Measurements from ENCODE around the gene ISCA1. TPM values are rescaled to one million over a fixed set of nuclear protein-coding genes. Genes with fewer than 3 reads are reported as not detected.

Gene ISCA1
- total and polyA plus RNA-seq, 3 experiments from 2014 or later: 33.4 to 55.1 (median 35.6) TPM

GRCh38 chr9:86282979-86283535 lies 719 bp upstream of the ISCA1 start:
- POLR2A ChIA-PET: interaction anchor here (0.6 to 1.6 kb wide), 8 partner anchors 12 to 1692 kb away, joined by 3 to 7 read pairs (median 3); partner anchors contain the start of genes CDK20, GAS1 and TUT7
- no peaks in the 10 kb centered on the region for H3K27me3 Mint-ChIP-seq
- Histone ChIP-seq H3K4me3 (ENCODE audit: low read length) (peak overlapping the region; percentile 95), H3K27me3 (ENCODE audit: insufficient read depth, low read length, poor library complexity, severe bottlenecking) (no peaks in the 10 kb centered on the region), H3K9me3 (ENCODE audit: low read length) (no peaks in the 10 kb centered on the region), H3K27ac (ENCODE audit: low read depth, low read length) (peak overlapping the region; percentile 95), H3K36me3 (ENCODE audit: insufficient read depth, low read length) (no peaks in the 10 kb centered on the region), H3K4me1 (ENCODE audit: insufficient read depth, low read length) (peaks cover 25% of the 10 kb centered on the region)
- H3K4me1 Mint-ChIP-seq: peaks cover 35 to 46% (median 38%) of the 10 kb centered on the region in 3 donors
- H3K9me3 Mint-ChIP-seq: no peaks in the 10 kb centered on the region
- CTCF ChIA-PET: interaction anchor here (0.7 to 1.1 kb wide), 3 partner anchors 8 to 50 kb away, joined by 3 read pairs; no protein-coding TSS in a partner anchor
- H3K36me3 Mint-ChIP-seq: peaks cover 0 to 43% (median 0%) of the 10 kb centered on the region in 3 donors
- H3K27ac Mint-ChIP-seq: peak overlapping the region; percentile 89 to 99 (median 96)
- DNase-seq: no peak
- H3K4me3 Mint-ChIP-seq: peak overlapping the region; percentile 87 to 97 (median 93)

GRCh38 chr9:86281593-86282076 lies 703 bp downstream of the ISCA1 start:
- peak overlapping the region; percentile 95 for H3K4me3 ChIP-seq (ENCODE audit: low read length)
- Mint-ChIP-seq H3K36me3 (peaks cover 0 to 40% (median 0%) of the 10 kb centered on the region in 3 donors), H3K4me1 (peaks cover 40 to 59% (median 52%) of the 10 kb centered on the region in 3 donors), H3K9me3 (no peaks in the 10 kb centered on the region), H3K4me3 (peak overlapping the region; percentile 87 to 97 (median 93)), H3K27me3 (no peaks in the 10 kb centered on the region), H3K27ac (peak overlapping the region; percentile 78 to 97 (median 92))
- H3K36me3 ChIP-seq (ENCODE audit: insufficient read depth, low read length): no peaks in the 10 kb centered on the region
- ChIA-PET CTCF (no interaction called here), POLR2A (interaction anchor here (1.1 to 1.6 kb wide), 3 partner anchors 14 to 1693 kb away, joined by 3 to 7 read pairs (median 4); partner anchors contain the start of gene CDK20)
- H3K9me3 ChIP-seq (ENCODE audit: low read length): no peaks in the 10 kb centered on the region
- H3K27me3 ChIP-seq (ENCODE audit: insufficient read depth, low read length, poor library complexity, severe bottlenecking): no peaks in the 10 kb centered on the region
- H3K27ac ChIP-seq (ENCODE audit: low read depth, low read length): peak overlapping the region; percentile 95
- DNase-seq: no peak
- H3K4me1 ChIP-seq (ENCODE audit: insufficient read depth, low read length): peaks cover 25% of the 10 kb centered on the region

- Mint-ChIP-seq H3K27me3 (no peaks in the 10 kb centered on the region), H3K9me3 (no peaks in the 10 kb centered on the region), H3K36me3 (peaks cover 0 to 39% (median 0%) of the 10 kb centered on the region in 3 donors), H3K4me3 (peak overlapping the region; percentile 87 to 97 (median 93)), H3K4me1 (peaks cover 41 to 64% (median 55%) of the 10 kb centered on the region in 3 donors), H3K27ac (peak overlapping the region in 3 of 8 donors; percentile 33 to 92 (median 88))
- Histone ChIP-seq H3K4me1 (ENCODE audit: insufficient read depth, low read length) (peaks cover 25% of the 10 kb centered on the region), H3K27ac (ENCODE audit: low read depth, low read length) (no peak overlapping the region), H3K36me3 (ENCODE audit: insufficient read depth, low read length) (no peaks in the 10 kb centered on the region), H3K27me3 (ENCODE audit: insufficient read depth, low read length, poor library complexity, severe bottlenecking) (no peaks in the 10 kb centered on the region), H3K4me3 (ENCODE audit: low read length) (no peak overlapping the region), H3K9me3 (ENCODE audit: low read length) (no peaks in the 10 kb centered on the region)
- ChIA-PET POLR2A (no interaction called here), CTCF (no interaction called here)
- no peak for DNase-seq
Measured at GRCh38 chr9:86280580-86280979, 1.8 kb downstream of the ISCA1 start.

GRCh38 chr9:86279839-86280238 lies 2.5 kb downstream of the ISCA1 start:
- Mint-ChIP-seq H3K27me3 (no peaks in the 10 kb centered on the region), H3K36me3 (peaks cover 0 to 43% (median 0%) of the 10 kb centered on the region in 3 donors), H3K27ac (peak overlapping the region in 3 of 8 donors; percentile 30 to 55 (median 43)), H3K9me3 (no peaks in the 10 kb centered on the region), H3K4me1 (peaks cover 44 to 71% (median 60%) of the 10 kb centered on the region in 3 donors), H3K4me3 (peak overlapping the region; percentile 48 to 97 (median 59))
- ChIA-PET CTCF (no interaction called here), POLR2A (interaction anchor here (0.6 kb wide), 2 partner anchors 367 to 417 kb away, joined by 3 read pairs; no protein-coding TSS in a partner anchor)
- no peak overlapping the region for H3K4me3 ChIP-seq (ENCODE audit: low read length)
- no peak for DNase-seq
- peaks cover 25% of the 10 kb centered on the region for H3K4me1 ChIP-seq (ENCODE audit: insufficient read depth, low read length)
- no peaks in the 10 kb centered on the region for H3K9me3 ChIP-seq (ENCODE audit: low read length)
- H3K27ac ChIP-seq (ENCODE audit: low read depth, low read length): no peak overlapping the region
- no peaks in the 10 kb centered on the region for H3K36me3 ChIP-seq (ENCODE audit: insufficient read depth, low read length)
- H3K27me3 ChIP-seq (ENCODE audit: insufficient read depth, low read length, poor library complexity, severe bottlenecking): no peaks in the 10 kb centered on the region

GRCh38 chr9:86277072-86277471 lies 5.3 kb downstream of the ISCA1 start:
- POLR2A ChIA-PET: no interaction called here
- Histone ChIP-seq H3K9me3 (ENCODE audit: low read length) (no peaks in the 10 kb centered on the region), H3K4me3 (ENCODE audit: low read length) (no peak overlapping the region), H3K4me1 (ENCODE audit: insufficient read depth, low read length) (peaks cover 18% of the 10 kb centered on the region), H3K27me3 (ENCODE audit: insufficient read depth, low read length, poor library complexity, severe bottlenecking) (no peaks in the 10 kb centered on the region), H3K36me3 (ENCODE audit: insufficient read depth, low read length) (peaks cover 10% of the 10 kb centered on the region), H3K27ac (ENCODE audit: low read depth, low read length) (no peak overlapping the region)
- DNase-seq: no peak
- peaks cover 3 to 59% (median 9%) of the 10 kb centered on the region in 3 donors for H3K36me3 Mint-ChIP-seq
- no peak overlapping the region for H3K27ac Mint-ChIP-seq
- H3K4me1 Mint-ChIP-seq: peaks cover 40 to 73% (median 65%) of the 10 kb centered on the region in 3 donors
- no peak overlapping the region for H3K4me3 Mint-ChIP-seq
- CTCF ChIA-PET: no interaction called here
- H3K27me3 Mint-ChIP-seq: no peaks in the 10 kb centered on the region
- H3K9me3 Mint-ChIP-seq: no peaks in the 10 kb centered on the region

GRCh38 chr9:86275962-86276361 lies 6.4 kb downstream of the ISCA1 start:
- Histone ChIP-seq H3K27me3 (ENCODE audit: insufficient read depth, low read length, poor library complexity, severe bottlenecking) (no peaks in the 10 kb centered on the region), H3K4me1 (ENCODE audit: insufficient read depth, low read length) (peaks cover 10% of the 10 kb centered on the region), H3K9me3 (ENCODE audit: low read length) (no peaks in the 10 kb centered on the region), H3K4me3 (ENCODE audit: low read length) (no peak overlapping the region), H3K27ac (ENCODE audit: low read depth, low read length) (no peak overlapping the region), H3K36me3 (ENCODE audit: insufficient read depth, low read length) (peaks cover 15% of the 10 kb centered on the region)
- H3K9me3 Mint-ChIP-seq: no peaks in the 10 kb centered on the region
- ChIA-PET CTCF (no interaction called here), POLR2A (no interaction called here)
- no peak overlapping the region for H3K4me3 Mint-ChIP-seq
- no peak for DNase-seq
- no peak overlapping the region for H3K27ac Mint-ChIP-seq
- H3K4me1 Mint-ChIP-seq: peaks cover 33 to 68% (median 58%) of the 10 kb centered on the region in 3 donors
- peaks cover 14 to 66% (median 14%) of the 10 kb centered on the region in 3 donors for H3K36me3 Mint-ChIP-seq
- H3K27me3 Mint-ChIP-seq: no peaks in the 10 kb centered on the region

GRCh38 chr9:86274821-86275643 lies 7.3 kb downstream of the ISCA1 start:
- POLR2A ChIA-PET: no interaction called here
- peaks cover 29 to 61% (median 51%) of the 10 kb centered on the region in 3 donors for H3K4me1 Mint-ChIP-seq
- H3K4me1 ChIP-seq (ENCODE audit: insufficient read depth, low read length): peaks cover 5% of the 10 kb centered on the region
- DNase-seq: no peak
- H3K4me3 ChIP-seq (ENCODE audit: low read length): no peak overlapping the region
- H3K36me3 Mint-ChIP-seq: peaks cover 14 to 65% (median 15%) of the 10 kb centered on the region in 3 donors
- no peaks in the 10 kb centered on the region for H3K9me3 ChIP-seq (ENCODE audit: low read length)
- no peak overlapping the region for H3K27ac ChIP-seq (ENCODE audit: low read depth, low read length)
- CTCF ChIA-PET: no interaction called here
- no peaks in the 10 kb centered on the region for H3K27me3 Mint-ChIP-seq
- H3K27ac Mint-ChIP-seq: no peak overlapping the region
- no peaks in the 10 kb centered on the region for H3K27me3 ChIP-seq (ENCODE audit: insufficient read depth, low read length, poor library complexity, severe bottlenecking)
- H3K36me3 ChIP-seq (ENCODE audit: insufficient read depth, low read length): peaks cover 15% of the 10 kb centered on the region
- H3K9me3 Mint-ChIP-seq: no peaks in the 10 kb centered on the region
- peak overlapping the region in 1 of 7 donors; percentile 24 for H3K4me3 Mint-ChIP-seq

GRCh38 chr9:86272221-86272620 lies 10.1 kb downstream of the ISCA1 start:
- Mint-ChIP-seq H3K27ac (no peak overlapping the region), H3K4me1 (peaks cover 17 to 39% (median 33%) of the 10 kb centered on the region in 3 donors), H3K9me3 (no peaks in the 10 kb centered on the region), H3K4me3 (peak overlapping the region in 1 of 7 donors; percentile 0), H3K27me3 (peaks cover 0 to 1% of the 10 kb centered on the region in 2 donors), H3K36me3 (peaks cover 14 to 54% (median 17%) of the 10 kb centered on the region in 3 donors)
- Histone ChIP-seq H3K36me3 (ENCODE audit: insufficient read depth, low read length) (peaks cover 15% of the 10 kb centered on the region), H3K9me3 (ENCODE audit: low read length) (no peaks in the 10 kb centered on the region), H3K4me3 (ENCODE audit: low read length) (no peak overlapping the region), H3K27ac (ENCODE audit: low read depth, low read length) (no peak overlapping the region), H3K27me3 (ENCODE audit: insufficient read depth, low read length, poor library complexity, severe bottlenecking) (no peaks in the 10 kb centered on the region), H3K4me1 (ENCODE audit: insufficient read depth, low read length) (no peaks in the 10 kb centered on the region)
- DNase-seq: no peak
- ChIA-PET POLR2A (no interaction called here), CTCF (no interaction called here)
